ENCODE measurements around the gene FBRS.
"Not testable (repeated sequence)": the region's sequence is repeated elsewhere in the genome, so short reads cannot be mapped to it uniquely, and the experiment has no call there.

The FBRS gene

DNA sequence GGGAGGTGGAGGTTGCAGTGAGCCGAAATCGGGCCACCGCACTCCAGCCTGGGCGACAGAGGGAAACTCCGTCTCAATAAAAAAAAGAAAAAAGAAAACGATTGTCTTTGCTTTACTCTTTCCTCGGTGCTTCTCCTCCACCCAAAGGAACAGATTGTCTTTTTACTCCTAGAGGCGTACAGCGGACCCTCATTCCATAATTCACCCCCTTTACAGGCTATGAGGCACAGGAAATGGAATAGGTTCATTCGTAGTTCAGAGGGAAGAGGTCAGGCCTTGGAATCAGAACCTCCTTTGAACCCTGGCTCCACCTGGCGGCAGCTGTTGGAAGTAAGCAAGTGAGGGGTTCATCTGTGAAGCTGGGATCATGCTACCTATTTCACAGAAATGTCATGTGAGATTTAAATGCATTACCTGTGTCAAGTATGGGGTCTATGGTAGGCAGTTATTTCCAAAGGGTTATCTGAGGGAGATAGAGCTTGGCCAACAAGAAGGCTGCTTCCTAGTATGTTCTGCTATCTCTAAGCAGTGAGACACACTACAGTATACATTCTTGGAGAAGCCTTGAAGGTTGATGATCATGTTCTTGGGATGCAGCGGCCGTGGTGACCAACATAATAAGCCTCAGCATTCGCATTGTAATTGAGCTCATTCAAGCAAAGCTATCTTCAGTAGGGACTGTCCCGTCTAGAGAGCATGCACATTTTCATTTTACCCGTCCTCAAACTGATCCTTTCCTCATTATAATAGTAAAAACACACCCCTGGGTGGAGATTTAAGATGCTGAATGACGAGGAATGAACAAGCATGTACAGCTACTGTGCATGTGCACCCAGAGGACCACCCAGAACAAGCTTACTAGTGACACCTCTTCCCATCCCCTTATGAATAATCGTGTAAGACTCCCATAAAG lies 29.3 kb upstream of the FBRS start:
- Histone ChIP-seq H3K36me3 (no peaks in the 10 kb centered on the region), H3K4me3 (ENCODE audit: low read depth, low read length) (no peak overlapping the region), H3K9me3 (no peaks in the 10 kb centered on the region), H3K4me1 (peaks cover 3% of the 10 kb centered on the region; the same call in 1 of the 2 replicates), H3K27me3 (0 out of 2 replicates have a peak, but pooled peaks cover 2% of the 10 kb centered on the region)
- TF ChIP-seq, protein P1, sequence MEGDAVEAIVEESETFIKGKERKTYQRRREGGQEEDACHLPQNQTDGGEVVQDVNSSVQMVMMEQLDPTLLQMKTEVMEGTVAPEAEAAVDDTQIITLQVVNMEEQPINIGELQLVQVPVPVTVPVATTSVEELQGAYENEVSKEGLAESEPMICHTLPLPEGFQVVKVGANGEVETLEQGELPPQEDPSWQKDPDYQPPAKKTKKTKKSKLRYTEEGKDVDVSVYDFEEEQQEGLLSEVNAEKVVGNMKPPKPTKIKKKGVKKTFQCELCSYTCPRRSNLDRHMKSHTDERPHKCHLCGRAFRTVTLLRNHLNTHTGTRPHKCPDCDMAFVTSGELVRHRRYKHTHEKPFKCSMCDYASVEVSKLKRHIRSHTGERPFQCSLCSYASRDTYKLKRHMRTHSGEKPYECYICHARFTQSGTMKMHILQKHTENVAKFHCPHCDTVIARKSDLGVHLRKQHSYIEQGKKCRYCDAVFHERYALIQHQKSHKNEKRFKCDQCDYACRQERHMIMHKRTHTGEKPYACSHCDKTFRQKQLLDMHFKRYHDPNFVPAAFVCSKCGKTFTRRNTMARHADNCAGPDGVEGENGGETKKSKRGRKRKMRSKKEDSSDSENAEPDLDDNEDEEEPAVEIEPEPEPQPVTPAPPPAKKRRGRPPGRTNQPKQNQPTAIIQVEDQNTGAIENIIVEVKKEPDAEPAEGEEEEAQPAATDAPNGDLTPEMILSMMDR (IDR thresholded peaks at IDR 0.05; ENCODE audit: low read depth, low read length): peak; percentile 98
- DNase-seq: peak; percentile 87

DNA sequence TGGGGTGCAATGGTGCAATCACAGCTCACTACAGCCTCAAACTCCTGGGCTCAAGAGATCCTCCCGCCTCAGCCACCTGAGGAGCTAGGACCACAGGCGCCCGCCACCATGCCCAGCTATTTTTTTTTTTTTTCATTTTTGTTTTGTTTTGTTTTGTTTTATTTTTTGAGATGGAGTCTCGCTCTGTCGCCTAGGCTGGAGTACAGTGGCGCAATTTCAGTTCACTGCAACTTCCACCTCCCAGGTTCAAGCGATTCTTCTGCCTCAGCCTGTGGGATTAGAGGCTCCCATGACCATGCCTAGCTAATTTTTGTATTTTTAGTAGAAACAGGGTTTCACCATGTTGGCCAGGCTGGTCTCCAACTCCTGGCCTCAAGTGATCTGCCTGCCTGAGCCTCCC lies 25.8 kb upstream of the FBRS start:
- H3K9me3 ChIP-seq; H3K27me3 ChIP-seq; H3K4me1 ChIP-seq; H3K4me3 ChIP-seq (ENCODE audit: low read depth, low read length); H3K36me3 ChIP-seq; DNase-seq: not testable (repeated sequence)

DNA sequence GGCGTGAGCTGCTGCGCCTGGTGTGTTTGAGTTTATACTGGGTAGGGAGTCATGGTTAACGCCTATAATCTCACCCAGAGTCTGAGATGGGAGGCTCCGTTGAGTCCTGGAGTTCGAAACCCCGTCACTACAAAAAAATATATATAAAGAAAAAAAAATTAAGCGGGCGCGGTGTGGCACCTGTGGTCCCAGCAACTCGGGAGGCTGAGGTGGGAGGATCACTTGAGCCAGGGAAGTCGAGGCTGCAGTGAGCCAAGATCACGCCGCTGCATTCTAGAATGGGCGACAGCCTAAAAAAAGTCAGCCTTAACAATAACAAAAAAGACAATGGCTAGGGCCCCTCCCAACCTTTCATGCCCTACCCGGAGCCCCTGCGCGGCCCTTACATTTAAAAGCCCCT lies 24.7 kb upstream of the FBRS start:
- H3K4me1 ChIP-seq: peaks cover 3% of the 10 kb centered on the region; the same call in 1 of the 2 replicates
- no peaks in the 10 kb centered on the region for H3K9me3 ChIP-seq
- TF ChIP-seq, protein P1 (IDR thresholded peaks at IDR 0.05; ENCODE audit: low read depth, low read length): no peak
- H3K36me3 ChIP-seq: no peaks in the 10 kb centered on the region
- 0 out of 2 replicates have a peak, but pooled peaks cover 2% of the 10 kb centered on the region for H3K27me3 ChIP-seq
- DNase-seq: no peak
- peak overlapping the region; percentile 96 for H3K4me3 ChIP-seq (ENCODE audit: low read depth, low read length)

DNA sequence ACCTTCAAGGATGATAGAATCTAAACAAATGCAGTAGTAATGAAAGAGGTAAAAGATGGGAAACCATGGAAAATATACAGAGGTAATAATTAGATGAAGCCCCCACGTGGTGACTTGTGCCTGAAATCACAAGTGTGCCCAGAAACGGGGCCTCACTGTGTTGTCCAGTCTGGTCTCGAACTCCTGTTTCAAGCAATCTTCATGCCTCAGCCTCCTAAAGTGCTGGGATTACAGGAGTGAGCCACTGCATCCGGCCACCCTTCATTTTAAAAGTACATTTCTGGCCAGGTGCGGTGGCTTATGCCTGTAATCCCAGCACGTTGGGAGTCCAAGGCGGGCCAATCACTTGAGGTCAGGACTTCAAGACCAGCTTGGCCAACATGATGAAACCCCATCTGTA lies 21.6 kb upstream of the FBRS start:
- Histone ChIP-seq H3K9me3 (no peaks in the 10 kb centered on the region), H3K27me3 (no peaks in the 10 kb centered on the region), H3K36me3 (no peaks in the 10 kb centered on the region), H3K4me1 (no peaks in the 10 kb centered on the region), H3K4me3 (ENCODE audit: low read depth, low read length) (no peak overlapping the region)
- DNase-seq: no peak
- TF ChIP-seq, protein P1 (IDR thresholded peaks at IDR 0.05; ENCODE audit: low read depth, low read length): no peak

DNA sequence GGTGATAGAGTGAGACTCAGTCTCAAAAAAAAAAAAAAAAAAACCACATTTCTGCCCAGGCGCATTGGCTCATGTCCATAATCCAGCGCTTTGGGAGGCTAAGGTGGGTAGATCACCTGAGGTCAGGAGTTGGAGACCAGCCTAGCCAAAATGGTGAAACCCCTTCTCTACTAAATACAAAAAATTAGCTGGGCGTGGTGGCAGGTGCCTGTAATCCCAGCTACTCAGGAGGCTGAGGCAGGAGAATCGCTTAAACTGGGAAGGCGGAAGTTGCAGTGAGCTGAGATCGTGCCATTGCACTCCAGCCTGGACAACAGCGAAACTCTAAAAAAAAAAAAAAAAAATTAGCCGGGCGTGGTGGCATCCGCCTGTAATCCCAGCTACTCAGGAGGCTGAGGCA lies 21.1 kb upstream of the FBRS start:
- not testable (repeated sequence) for H3K27me3 ChIP-seq

DNA sequence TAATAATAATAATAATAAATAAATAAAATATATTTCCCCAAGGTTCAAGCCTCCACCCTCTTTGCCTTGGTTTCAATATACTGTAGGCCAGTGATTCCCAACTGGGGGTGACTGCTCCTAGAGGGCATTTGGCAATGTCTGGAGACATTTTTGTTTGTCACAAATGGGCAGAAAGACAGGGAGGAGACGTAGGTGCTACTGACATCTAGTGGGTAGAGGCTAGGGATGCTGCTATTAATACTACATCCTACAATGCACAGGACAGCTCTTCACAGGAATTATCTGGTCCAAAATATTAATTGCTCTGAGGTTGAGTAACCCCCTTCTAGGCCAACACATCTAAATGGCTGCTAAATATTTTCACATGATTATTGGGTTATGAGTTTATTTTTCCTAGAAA lies 20.3 kb upstream of the FBRS start:
- peak; percentile 43 for DNase-seq
- TF ChIP-seq, protein P1 (IDR thresholded peaks at IDR 0.05; ENCODE audit: low read depth, low read length): peak; percentile 82
- Histone ChIP-seq H3K4me3 (ENCODE audit: low read depth, low read length) (no peak overlapping the region), H3K4me1 (no peaks in the 10 kb centered on the region), H3K9me3 (no peaks in the 10 kb centered on the region), H3K27me3 (no peaks in the 10 kb centered on the region), H3K36me3 (no peaks in the 10 kb centered on the region)

More for the DNA sequence above, 21.1 kb upstream of the FBRS start:
- not testable (repeated sequence) for H3K36me3 ChIP-seq; H3K9me3 ChIP-seq; H3K4me1 ChIP-seq; H3K4me3 ChIP-seq (ENCODE audit: low read depth, low read length); DNase-seq

DNA sequence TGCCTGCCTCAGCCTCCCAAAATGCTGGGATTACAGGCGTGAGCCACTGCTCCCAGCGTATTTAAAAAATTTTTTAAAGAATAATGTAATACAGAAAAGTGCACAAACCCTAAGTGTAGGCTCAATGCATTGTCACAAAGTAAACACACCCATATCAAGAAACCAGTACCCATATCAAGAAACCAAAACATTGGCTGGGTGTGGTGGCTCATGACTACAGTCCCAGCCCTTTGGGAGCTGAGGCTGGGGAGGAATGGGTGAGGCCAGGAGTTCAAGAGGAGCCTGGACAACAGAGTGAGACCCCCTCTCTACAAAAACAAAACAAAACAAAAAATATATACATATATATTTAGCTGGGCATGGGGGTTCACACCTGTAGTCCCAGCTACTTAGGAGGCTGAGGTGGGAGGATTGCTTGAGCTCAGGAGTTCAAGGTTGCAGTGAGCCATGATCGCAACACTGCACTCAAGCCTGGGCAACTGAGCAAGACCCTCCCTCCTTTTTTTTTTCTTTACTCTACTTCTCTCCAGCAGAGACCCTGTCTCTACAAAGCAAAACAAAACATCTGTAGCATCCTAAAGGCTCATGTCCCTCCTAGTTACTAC lies 16.8 kb upstream of the FBRS start:
- Histone ChIP-seq H3K36me3 (no peaks in the 10 kb centered on the region), H3K27me3 (no peaks in the 10 kb centered on the region), H3K4me1 (no peaks in the 10 kb centered on the region), H3K4me3 (ENCODE audit: low read depth, low read length) (no peak overlapping the region), H3K9me3 (no peaks in the 10 kb centered on the region)
- TF ChIP-seq, protein P1 (IDR thresholded peaks at IDR 0.05; ENCODE audit: low read depth, low read length): no peak
- DNase-seq: no peak
